K562 (cell line): ENCODE data around the gene RALGPS1. TPM values are rescaled to one million over a fixed set of nuclear protein-coding genes. Genes with fewer than 3 reads are reported as not detected.

ENCODE experiments used
- ATAC-seq: fragments of 200-7000 bp; cut with Tn5 transposase; 3 replicates; pipeline ENCODE4 v1.9.1; 2020; ENCODE audit warnings: moderate library complexity
- BruUV-seq: library from RNA; stranded (reverse); fragments of 400-500 nt; replicated peaks from 2 replicates; lab custom pipeline; 2021; lab: Mats Ljungman, UMichigan
- CTCF ChIA-PET: fragments of 300-600 bp; formaldehyde crosslinking; extraction: SDS; loops from one replicate; lab custom pipeline; 2021; ENCODE audit warnings: low intra/inter-chr PET ratio; lab: Yijun Ruan, JAX
- POLR2A ChIA-PET: fragments of 300-600, 350-650 bp; sonication (Branson Sonifier 250); formaldehyde crosslinking; extraction: SDS; loops from one replicate; lab custom pipeline; 2021; ENCODE audit warnings: antibody characterized with exemption, inconsistent platforms; lab: Yijun Ruan, JAX
- DNase-seq, 4 experiments: peaks; one replicate each; pipeline versions ENCODE4 v3.0.0 to v3.0.0-alpha.2; 2011 to 2018; ENCODE audit warnings: low spot score in 3 of 4, mixed read lengths in 3 of 4; ENCODE audit errors: extremely low read depth in 1 of 4
- FAIRE-seq: peaks from 2 replicates; lab custom pipeline; 2011; peaks lifted over from hg19 to GRCh38; lab: Jason Lieb, UNC
- H2AFZ ChIP-seq: 2 replicates; pipeline ENCODE4 v1.6.0; 2011; ENCODE audit warnings: low read depth, low read length, control low read depth, inconsistent platforms
- H3K27ac ChIP-seq: fragments of 200-600 bp; 3 replicates; pipeline ENCODE4 v1.8.0; 2011; ENCODE audit warnings: low read depth, mild to moderate bottlenecking, control low read depth, inconsistent platforms, low read length, moderate library complexity, mixed read lengths; ENCODE audit errors: extremely low read depth
- H3K27me3 ChIP-seq, 2 experiments: fragments of 300-600 bp in 1 of 2; 2 replicates in 1 of 2; 3 replicates in 1 of 2; pipeline versions ENCODE4 v1.6.0 to v1.8.0; 2011; ENCODE audit warnings: inconsistent platforms in 2 of 2, low read length in 2 of 2, mild to moderate bottlenecking in 1 of 2, mixed read lengths in 1 of 2, moderate library complexity in 1 of 2; ENCODE audit not compliant: control insufficient read depth in 2 of 2, insufficient read depth in 2 of 2
- H3K36me3 ChIP-seq: fragments of 300-600 bp; 3 replicates; pipeline ENCODE4 v1.8.0; 2011; ENCODE audit warnings: mild to moderate bottlenecking, low read length, inconsistent platforms; ENCODE audit not compliant: control insufficient read depth, insufficient read depth
- H3K4me1 ChIP-seq, 2 experiments: fragments of 200-600 bp in 1 of 2; replicated peaks in 1 of 2; 2 replicates in 1 of 2; 3 replicates in 1 of 2; pipeline versions ENCODE4 v1.5.1 to v1.8.0; 2011; ENCODE audit warnings: inconsistent platforms in 2 of 2, low read length in 2 of 2, mild to moderate bottlenecking in 1 of 2, mixed read lengths in 1 of 2, moderate library complexity in 1 of 2; ENCODE audit not compliant: control insufficient read depth in 2 of 2, insufficient read depth in 2 of 2
- H3K4me2 ChIP-seq: 2 replicates; pipeline ENCODE4 v1.6.1; 2011; ENCODE audit warnings: low read length, control low read depth, inconsistent platforms, mixed read lengths; ENCODE audit not compliant: insufficient read depth
- H3K4me3 ChIP-seq: fragments of 200-600 bp; sonication (generic), shearing (Covaris generic); 2 replicates; pipeline ENCODE4 v1.5.1; 2016; ENCODE audit warnings: control low read depth, inconsistent platforms
- H3K79me2 ChIP-seq: fragments of 200-600 bp; 3 replicates; pipeline ENCODE4 v1.8.0; 2011; ENCODE audit warnings: low read length, inconsistent platforms; ENCODE audit not compliant: control insufficient read depth, insufficient read depth
- H3K9ac ChIP-seq, 2 experiments: 2 replicates each; pipeline versions ENCODE4 v1.6.0 to v1.6.1; 2011; ENCODE audit warnings: low read depth in 2 of 2, low read length in 2 of 2, control low read depth in 1 of 2, inconsistent platforms in 1 of 2, mild to moderate bottlenecking in 1 of 2, mixed read lengths in 1 of 2; ENCODE audit not compliant: insufficient read depth in 1 of 2
- H3K9me1 ChIP-seq: one replicate; pipeline ENCODE4 v1.6.0; 2011; ENCODE audit warnings: inconsistent platforms, mild to moderate bottlenecking, low read length, moderate library complexity; ENCODE audit not compliant: control insufficient read depth, insufficient read depth
- H3K9me3 ChIP-seq: replicated peaks from 2 replicates; pipeline ENCODE4 v1.5.1; 2011; ENCODE audit warnings: low read depth, low read length, inconsistent platforms; ENCODE audit not compliant: control insufficient read depth, insufficient read depth
- H4K20me1 ChIP-seq: replicated peaks from 2 replicates; pipeline ENCODE4 v1.6.1; 2011; ENCODE audit warnings: low read length, inconsistent platforms, mixed read lengths; ENCODE audit not compliant: control insufficient read depth, insufficient read depth
- CBFB ChIP-seq: sonication (generic); formaldehyde crosslinking; IDR thresholded peaks from 2 replicates; pipeline ENCODE4 v1.4.0; 2020; ENCODE audit warnings: mild to moderate bottlenecking, missing genetic modification reagents
- ETS2 ChIP-seq: IDR thresholded peaks from 2 replicates; pipeline ENCODE4 v1.6.1; 2016; ENCODE audit warnings: borderline replicate concordance, missing genetic modification characterization, mild to moderate bottlenecking, moderate library complexity, missing compliant biosample characterization; ENCODE audit not compliant: poor library complexity, severe bottlenecking
- FOXM1 ChIP-seq, 2 experiments: fragments of 450-650 bp in 1 of 2; sonication (generic) in 1 of 2; formaldehyde crosslinking in 1 of 2; IDR thresholded peaks; 2 replicates each; pipeline versions ENCODE4 v1.6.1 to v1.9.0; 2017 to 2022; ENCODE audit warnings: low read depth in 2 of 2, mild to moderate bottlenecking in 2 of 2, missing genetic modification reagents in 1 of 2, moderate library complexity in 1 of 2
- JUNB ChIP-seq: fragments of 450-650 bp; formaldehyde crosslinking; conservative IDR thresholded peaks from 2 replicates; pipeline ENCODE4 v1.4.0; 2020; ENCODE audit warnings: mild to moderate bottlenecking
- MGA ChIP-seq: fragments of 450-650 bp; IDR thresholded peaks from 2 replicates; pipeline ENCODE4 v1.6.1; 2016; ENCODE audit warnings: mild to moderate bottlenecking, moderate library complexity
- NCOA4 ChIP-seq: fragments of 450-650 bp; IDR thresholded peaks from 2 replicates; pipeline ENCODE4 v1.6.1; 2018; ENCODE audit warnings: mild to moderate bottlenecking; ENCODE audit not compliant: partially characterized antibody
- RNF2 ChIP-seq: sonication (generic); IDR thresholded peaks from 2 replicates; pipeline ENCODE4 v1.6.1; 2016
- ZBTB9 ChIP-seq: fragments of 450-650 bp; formaldehyde crosslinking; IDR thresholded peaks from 2 replicates; pipeline ENCODE4 v1.4.0; 2020; ENCODE audit warnings: mild to moderate bottlenecking, moderate library complexity
- ZNF445 ChIP-seq: fragments of 250-450 bp; sonication (Bioruptor Pico); IDR thresholded peaks from 2 replicates; pipeline ENCODE4 v1.4.0; 2020; ENCODE audit warnings: low read depth, mild to moderate bottlenecking, moderate library complexity
- WGBS: fragments of 100-300 bp; shearing (Covaris generic); methylation state at CpG from one replicate; pipeline ENCODE4 v1.1.6; 2016; ENCODE audit warnings: low coverage, mixed read lengths; ENCODE audit not compliant: insufficient coverage; ENCODE audit errors: missing lambda C conversion rate; 5-methylcytosine and 5-hydroxymethylcytosine counted together
- in situ Hi-C: fragments of 300-500 bp; cut with MboI; formaldehyde crosslinking; loops from 4 replicates; pipeline ENCODE4 v1.15.0; 2018; ENCODE audit warnings: inconsistent platforms, mixed read lengths
- intact Hi-C: fragments of 100-400 bp; cut with micrococcal nuclease; formaldehyde crosslinking; loops from 2 replicates; pipeline ENCODE4 v1.14.2; 2022
- polyA plus RNA-seq, 8 experiments: library from polyadenylated mRNA; depleted of rRNA in 4 of 8; stranded (reverse) in 5 of 8; unstranded in 3 of 8; fragments of >200 nt; fragmentation: Nextera tagmentation in 2 of 8; fragmentation: Illumina TruSeq in 1 of 8; extraction: Ambion mirVana in 2 of 8; extraction: Trizol in 1 of 8; gene quantifications; 2 replicates each; pipeline versions ENCODE4 v1.2.1 to v1.2.3, GENCODE V29; 2011 to 2014; ENCODE audit warnings: inconsistent platforms in 1 of 8, missing spikeins in 1 of 8
- total RNA-seq, 7 experiments: library from RNA; depleted of rRNA in 6 of 7; stranded (reverse); fragments of >200 nt in 6 of 7; fragmentation: Illumina TruSeq in 2 of 7; extraction: Trizol in 2 of 7; gene quantifications; 2 replicates each; pipeline versions ENCODE4 v1.2.1 to v1.2.3, GENCODE V29; 2011 to 2021; ENCODE audit warnings: low replicate concordance in 1 of 7

The RALGPS1 gene
- total and polyA plus RNA-seq, 9 of the 15 experiments (the other 6 are each of a cell fraction or from before 2014, with no cell fraction given): 0.04 to 2.6 (median 1.5) TPM

- peaks cover 11% of the 10 kb centered on the region for H4K20me1 ChIP-seq
- H3K4me1 ChIP-seq: peaks cover 3 to 9% of the 10 kb centered on the region in 2 experiments; a peak in 4 of 5 replicates
- no peak for DNase-seq
- ChIA-PET CTCF (no interaction called here), POLR2A (interaction anchor here (0.7 to 1.3 kb wide), 2 partner anchors 17 to 236 kb away, joined by 3 to 5 read pairs; no protein-coding TSS in a partner anchor)
- no peaks in the 10 kb centered on the region for H3K79me2 ChIP-seq
- H3K36me3 ChIP-seq: no peaks in the 10 kb centered on the region
- no peak overlapping the region for H2AFZ ChIP-seq
- H3K9me3 ChIP-seq: no peaks in the 10 kb centered on the region
- intact Hi-C loops: no loop called here
- WGBS: 6% methylated on average over 5 of the region's 5 CpGs
- H3K9ac ChIP-seq: no peak overlapping the region
- H3K27me3 ChIP-seq: peaks cover 2 to 69% of the 10 kb centered on the region in 2 experiments; a peak in 4 of 5 replicates
- no TSS peak for BruUV-seq
- H3K4me2 ChIP-seq: no peak overlapping the region
- H3K27ac ChIP-seq: no peak overlapping the region
- FAIRE-seq: no peak
- in situ Hi-C loops: loop anchor here (5.0 to 10.0 kb wide), 2 partner anchors 262 to 381 kb away; no protein-coding TSS in a partner anchor
- no peak overlapping the region for H3K4me3 ChIP-seq
- no peak for ATAC-seq
- no peaks in the 10 kb centered on the region for H3K9me1 ChIP-seq
- TF ChIP-seq JUNB (CRISPR knock-in tag): no peak
- no peak for TF ChIP-seq ETS2
- no peak for TF ChIP-seq CBFB (CRISPR knock-in tag)
- no peak for TF ChIP-seq NCOA4
- TF ChIP-seq ZBTB9 (CRISPR knock-in tag): no peak
- TF ChIP-seq MGA: no peak
- TF ChIP-seq ZNF445 (CRISPR knock-in tag): no peak
- no peak for TF ChIP-seq RNF2
- TF ChIP-seq FOXM1 (IDR thresholded peaks at IDR 0.05; ENCODE audit: low read depth): no peak
- no peak for TF ChIP-seq FOXM1 (CRISPR knock-in tag; IDR thresholded peaks at IDR 0.05; ENCODE audit: low read depth)
Observed at GRCh38 chr9:127203681-127204327, 289.2 kb downstream of the RALGPS1 start.
